Kidney (tissue), 14 donors: Measurements from ENCODE around the gene SNED1. TPM values are rescaled to one million over a fixed set of nuclear protein-coding genes. Genes with fewer than 3 reads are reported as not detected.

ENCODE experiments used
- DNase-seq, 5 donors: peaks; one replicate each; pipeline ENCODE4 v3.0.0-alpha.2; 2013 to 2020
- FAIRE-seq: peaks from 2 replicates; lab custom pipeline; 2012; peaks lifted over from hg19 to GRCh38; lab: Jason Lieb, UNC
- H3K27ac ChIP-seq, 2 donors: one replicate each; pipeline ENCODE4 v1.7.0; 2013; ENCODE audit warnings: low read depth in 2 of 2, low read length in 2 of 2, inconsistent platforms in 1 of 2
- H3K27me3 ChIP-seq: one replicate; pipeline ENCODE4 v1.7.1; 2013; ENCODE audit warnings: low read length, inconsistent platforms; ENCODE audit not compliant: control insufficient read depth, insufficient read depth
- H3K36me3 ChIP-seq, 3 donors: one replicate each; pipeline versions ENCODE4 v1.7.0 to v1.7.1; 2013; ENCODE audit warnings: low read length in 3 of 3, control low read depth in 1 of 3, inconsistent platforms in 1 of 3; ENCODE audit not compliant: insufficient read depth in 3 of 3, control insufficient read depth in 2 of 3
- H3K4me1 ChIP-seq, 3 donors: one replicate each; pipeline versions ENCODE4 v1.7.0 to v1.7.1; 2013; ENCODE audit warnings: low read length in 3 of 3, inconsistent platforms in 1 of 3, low read depth in 1 of 3; ENCODE audit not compliant: control insufficient read depth in 2 of 3, insufficient read depth in 2 of 3
- H3K4me3 ChIP-seq, 3 donors: one replicate each; pipeline versions ENCODE4 v1.7.0 to v1.8.1; 2013; ENCODE audit warnings: low read length in 3 of 3, control low read depth in 1 of 3, inconsistent platforms in 1 of 3
- H3K9ac ChIP-seq, 3 donors: one replicate each; pipeline versions ENCODE4 v1.7.0 to v1.7.1; 2013; ENCODE audit warnings: low read length in 3 of 3, control low read depth in 1 of 3, inconsistent platforms in 1 of 3
- H3K9me3 ChIP-seq, 3 donors: one replicate each; pipeline versions ENCODE4 v1.7.0 to v1.7.1; 2013; ENCODE audit warnings: low read length in 3 of 3, control low read depth in 1 of 3, inconsistent platforms in 1 of 3; ENCODE audit not compliant: control insufficient read depth in 2 of 3, insufficient read depth in 1 of 3
- CTCF ChIP-seq: IDR thresholded peaks from 3 replicates; pipeline ENCODE4 v1.5.1; 2012; ENCODE audit warnings: mild to moderate bottlenecking, moderate library complexity, borderline replicate concordance; ENCODE audit not compliant: insufficient read depth; ENCODE audit errors: extremely low read depth
- intact Hi-C: fragments of 100-400 bp; cut with DNase I; formaldehyde crosslinking; loops from one replicate; pipeline ENCODE4 v1.11.1; 2022
- polyA plus RNA-seq: library from polyadenylated mRNA; stranded (reverse); fragments of 350-450 nt; fragmentation: Illumina TruSeq; extraction: RNeasy Lipid Tissue Mini Kit (QIAGEN cat#74804); gene quantifications from one replicate; pipeline ENCODE4 v1.2.3, GENCODE V29; 2014; ENCODE audit warnings: low read depth, low replicate concordance; ENCODE audit not compliant: insufficient read depth
- total RNA-seq: library from RNA; stranded (reverse); fragmentation: NEBNext Ultra II Directional; extraction: Animal tissue kit (Norgen Biotek cat#: 25700); gene quantifications from one replicate; pipeline ENCODE4 v1.2.1, GENCODE V29; 2021
- donor health status: control.
- donor health status: control.
- donor health status: control.
- donor health status: control.
- donor health status: control.
- donor health status: DM: yes; HTN: yes; CAD: no.
- donor health status: Normal renal cell carcinoma (clear cell type).

SNED1 gene
- total and polyA plus RNA-seq, 2 donors from 2014 or later = 3.0 to 42.1 TPM

- Histone ChIP-seq H3K9ac (no peak overlapping the region), H3K4me3 (no peak overlapping the region), H3K36me3 (no peaks in the 10 kb centered on the region), H3K9me3 (no peaks in the 10 kb centered on the region), H3K27me3 (no peaks in the 10 kb centered on the region), H3K4me1 (peaks cover 0 to 4% (median 0%) of the 10 kb centered on the region in 3 donors), H3K27ac (no peak overlapping the region)
- DNase-seq = peak in 4 of 5 donors; percentile 7 to 53 (median 20)
- TF ChIP-seq CTCF = no peak
- intact Hi-C loops = no loop called here
- FAIRE-seq = no peak
These were observed 137.3 kb downstream of the SNED1 start for GRCh38 chr2:241135737-241136136.

DNA sequence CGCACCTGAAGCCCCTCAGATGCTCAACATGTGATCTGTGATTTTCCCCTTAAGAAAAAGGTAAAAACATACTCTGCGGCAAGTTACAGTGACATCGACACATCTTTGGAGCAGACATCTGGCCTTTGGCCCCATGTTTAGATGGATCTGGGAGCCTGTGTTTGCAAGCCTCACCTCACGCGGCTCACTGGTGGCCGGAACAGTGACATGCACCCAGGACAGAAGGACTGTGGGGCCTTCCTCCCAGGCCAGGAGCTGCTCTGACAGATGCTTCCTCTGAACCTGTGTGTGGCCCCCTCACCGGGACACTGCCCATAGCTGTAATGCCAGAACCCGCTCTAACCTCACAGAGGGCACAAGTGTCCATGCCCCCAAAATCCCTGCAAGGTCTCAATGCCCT lies 137.8 kb downstream of the SNED1 start:
- H3K4me1 ChIP-seq = peaks cover 0 to 4% (median 0%) of the 10 kb centered on the region in 3 donors
- intact Hi-C loops = no loop called here
- no peak for TF ChIP-seq CTCF
- no peak for FAIRE-seq
- no peak overlapping the region for H3K9ac ChIP-seq
- peak in 1 of 5 donors; percentile 45 for DNase-seq
- no peak overlapping the region for H3K27ac ChIP-seq
- no peaks in the 10 kb centered on the region for H3K36me3 ChIP-seq
- no peak overlapping the region for H3K4me3 ChIP-seq
- H3K9me3 ChIP-seq = no peaks in the 10 kb centered on the region
- H3K27me3 ChIP-seq = no peaks in the 10 kb centered on the region

DNA sequence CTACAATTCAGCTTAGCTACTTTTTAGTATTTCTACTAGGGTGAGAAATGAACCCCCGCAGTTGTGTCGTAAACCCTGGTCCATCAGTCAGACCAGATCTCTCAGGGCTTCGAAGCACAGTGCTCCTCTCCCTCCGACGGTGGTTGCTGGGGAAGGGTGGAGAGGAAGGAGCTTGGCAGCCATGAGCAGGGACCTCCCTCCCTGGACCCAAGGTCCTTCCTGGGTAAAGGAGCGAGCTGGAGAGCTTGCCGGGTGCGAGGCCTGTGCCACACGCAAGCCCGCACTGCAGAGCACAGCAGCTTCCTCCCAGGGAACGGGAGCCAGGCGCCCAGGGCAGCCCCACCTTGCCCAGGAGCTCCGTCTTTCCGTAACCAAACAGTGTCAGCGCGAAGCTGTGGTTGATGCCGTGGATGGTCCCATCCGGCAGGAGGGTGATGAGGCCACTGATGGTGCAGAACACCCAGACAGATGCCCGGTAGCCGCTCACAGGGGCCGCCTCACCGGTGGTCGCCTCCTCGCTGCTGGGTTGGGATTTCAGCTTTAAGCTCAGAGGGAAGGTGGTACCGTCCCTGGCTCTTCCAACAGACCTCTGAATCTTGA lies 138.3 kb downstream of the SNED1 start:
- Histone ChIP-seq H3K36me3 (no peaks in the 10 kb centered on the region), H3K4me3 (no peak overlapping the region), H3K27me3 (no peaks in the 10 kb centered on the region), H3K4me1 (peaks cover 0 to 4% (median 0%) of the 10 kb centered on the region in 3 donors), H3K27ac (no peak overlapping the region), H3K9ac (no peak overlapping the region), H3K9me3 (no peaks in the 10 kb centered on the region)
- intact Hi-C loops = no loop called here
- FAIRE-seq = no peak
- DNase-seq = peak in 1 of 5 donors; percentile 45
- no peak for TF ChIP-seq CTCF
